PC-3 (cell line): ENCODE measurements around the gene GRB14.

Experiments
- CTCF ChIP-seq: fragments of 300-600 bp; sonication (generic); conservative IDR thresholded peaks from 2 replicates; pipeline ENCODE4 v1.5.1; 2017; ENCODE audit warnings: antibody characterized with exemption, low read depth, mild to moderate bottlenecking, low read length
- EZH2 ChIP-seq: fragments of 300-600 bp; sonication (generic); IDR thresholded peaks from one replicate; pipeline ENCODE4 v1.6.1; 2017; ENCODE audit warnings: antibody characterized with exemption, mild to moderate bottlenecking, low read length; ENCODE audit not compliant: unreplicated experiment
- EZH2phosphoT487 ChIP-seq: fragments of 300-600 bp; sonication (generic); IDR thresholded peaks from 2 replicates; pipeline ENCODE4 v1.6.1; 2018; ENCODE audit warnings: mild to moderate bottlenecking, antibody characterized with exemption, low read length, borderline replicate concordance

GRCh38 chr2:164605295-164605694, 16.0 kb downstream of the GRB14 start:
- TF ChIP-seq CTCF = no peak
- no peak for TF ChIP-seq EZH2phosphoT487
- no peak for TF ChIP-seq EZH2
